CD4-positive, alpha-beta T cell treated with Interleukin-6 for 4 hours (primary cell): ENCODE data around the gene PACSIN2.

ENCODE experiments used
- DNase-seq: peaks from one replicate; pipeline ENCODE4 v3.0.0-alpha.2; 2020; ENCODE audit warnings: mixed read lengths

PACSIN2 gene

DNA sequence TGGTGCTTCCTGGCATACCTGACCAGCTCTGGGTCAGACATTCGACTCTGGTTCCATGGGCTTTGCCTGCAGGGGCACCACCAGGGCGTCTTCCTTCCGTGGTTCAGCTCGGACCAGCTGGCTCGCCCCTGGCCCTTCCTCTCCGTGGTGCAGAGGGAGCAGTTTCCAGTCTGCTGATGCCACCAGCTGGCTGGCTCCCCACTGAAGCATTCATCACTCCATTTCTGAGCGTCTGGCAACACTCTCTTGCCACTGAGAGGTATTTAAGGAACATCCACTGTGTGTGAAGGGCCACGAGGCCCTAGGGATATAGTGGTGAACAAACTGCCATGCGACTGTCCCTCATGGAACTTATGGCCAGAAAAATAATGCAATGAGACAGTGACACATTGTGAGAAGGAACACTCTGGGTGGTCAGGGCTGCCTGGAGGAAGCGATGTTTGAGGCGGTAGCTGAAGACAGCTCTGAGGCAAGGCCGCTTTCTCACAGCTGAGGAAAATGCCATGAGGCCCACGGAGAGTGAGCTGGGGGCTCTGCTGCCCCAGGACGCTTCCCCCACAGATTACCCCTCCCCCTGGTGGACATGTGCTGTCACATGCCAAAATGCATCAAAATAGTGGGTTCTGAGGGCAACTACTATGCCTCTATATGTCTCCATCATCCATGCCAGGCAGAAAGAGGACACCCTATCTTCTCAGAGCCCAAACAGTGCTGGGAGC lies 113.0 kb downstream of the PACSIN2 start:
- no peak for DNase-seq

GRCh38 chr22:42897960-42898359 lies 117.0 kb downstream of the PACSIN2 start:
- no peak for DNase-seq

GRCh38 chr22:42895541-42895981 lies 119.4 kb downstream of the PACSIN2 start:
- DNase-seq: no peak

DNA sequence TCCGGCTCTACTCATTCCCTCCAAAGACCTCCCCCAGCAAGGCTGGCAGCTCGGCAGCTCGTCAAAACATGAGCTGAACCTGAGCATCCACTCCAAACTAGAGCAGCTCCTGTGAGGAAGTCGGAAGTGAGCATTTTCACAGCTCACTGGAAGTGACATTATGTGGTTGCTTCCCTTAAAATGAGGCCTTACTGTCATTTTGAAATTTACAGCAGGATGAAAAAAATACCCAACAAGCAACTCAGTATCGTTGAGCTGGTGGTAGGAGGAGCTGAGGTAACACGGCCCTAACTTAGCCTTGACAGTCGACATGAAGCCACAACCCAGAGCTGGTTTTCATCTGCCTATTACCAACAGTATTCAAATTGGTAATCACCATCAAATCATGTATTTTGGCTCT lies 119.9 kb downstream of the PACSIN2 start:
- no peak for DNase-seq

GRCh38 chr22:42893371-42894150 lies 121.4 kb downstream of the PACSIN2 start:
- peak; percentile 42 for DNase-seq

DNA sequence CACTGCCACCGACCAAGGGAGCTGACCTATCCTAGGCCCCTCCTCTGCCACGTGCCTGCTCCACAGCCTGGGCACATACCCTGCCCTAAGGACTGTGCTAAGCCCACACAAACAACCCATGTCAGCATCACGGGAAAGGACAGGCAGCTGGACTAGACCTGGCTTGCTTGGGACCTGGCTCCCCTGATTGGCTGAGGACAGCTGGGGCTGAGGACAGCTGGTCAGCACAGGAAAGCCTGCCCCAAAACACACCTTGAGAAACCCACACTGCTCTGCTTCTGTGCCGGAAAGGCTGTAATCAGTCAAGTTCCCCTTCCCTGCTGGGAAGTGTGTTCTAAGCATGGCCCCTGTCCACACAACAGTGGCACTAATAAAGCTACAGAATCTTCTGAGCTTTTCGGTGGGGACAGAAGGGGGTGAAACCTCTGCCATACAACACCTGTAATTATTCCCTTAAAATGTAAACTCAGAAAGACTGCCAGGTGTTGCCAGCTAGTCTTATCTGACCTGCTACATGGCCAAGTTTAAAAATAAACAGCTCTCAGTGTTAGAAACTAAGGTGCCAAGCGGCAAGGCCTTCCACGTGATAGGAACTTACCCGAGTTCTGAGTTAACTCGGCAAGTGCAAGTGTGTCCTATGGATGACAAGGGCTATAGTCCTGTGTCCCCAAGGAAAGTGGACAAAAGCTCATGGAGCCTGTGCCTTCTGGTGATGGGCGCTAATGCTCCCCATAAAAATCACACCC lies 122.2 kb downstream of the PACSIN2 start:
- DNase-seq: no peak

DNA sequence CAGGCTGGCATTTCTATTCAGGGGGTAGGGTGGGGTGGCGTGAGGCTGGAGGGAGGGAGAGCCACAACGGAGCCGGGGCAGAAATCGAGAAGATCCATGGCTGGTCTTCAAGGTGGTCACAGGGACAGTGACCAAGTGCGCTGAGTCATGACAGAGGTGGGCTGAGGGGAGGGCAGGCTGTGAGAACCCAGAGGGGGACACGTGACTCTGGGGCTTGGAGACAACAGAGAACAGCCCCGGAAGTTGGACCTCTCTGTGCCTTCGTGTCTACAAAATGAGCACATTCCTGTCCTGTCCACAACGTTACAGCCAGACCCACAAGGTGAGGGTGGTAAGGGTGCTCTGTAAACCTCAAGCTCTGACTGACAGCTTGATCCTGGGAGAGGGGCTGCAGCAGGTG lies 122.8 kb downstream of the PACSIN2 start:
- no peak for DNase-seq

DNA sequence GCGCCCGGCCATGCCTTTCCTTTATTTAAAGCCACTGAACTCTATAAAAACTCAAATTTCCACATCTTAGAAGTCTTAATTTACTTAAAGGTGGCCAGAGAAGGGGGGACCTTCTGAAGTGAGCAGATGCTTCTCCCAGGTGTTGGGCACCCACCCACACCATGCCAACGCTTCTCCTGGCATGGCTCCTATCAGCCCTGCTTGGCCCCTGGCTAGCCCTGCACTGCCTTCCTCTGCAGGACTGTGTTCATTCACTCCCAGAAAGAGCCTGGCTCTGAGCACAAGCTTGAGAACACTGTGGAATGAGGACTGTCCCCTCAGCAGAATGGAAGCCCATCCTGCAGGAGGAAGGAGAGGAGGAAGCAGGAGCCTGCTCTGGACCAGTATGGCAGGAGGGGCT lies 123.3 kb downstream of the PACSIN2 start:
- DNase-seq: no peak

GRCh38 chr22:42891008-42891407 lies 123.9 kb downstream of the PACSIN2 start:
- DNase-seq: no peak

- DNase-seq: no peak
Observed at GRCh38 chr22:42889304-42889703, 125.6 kb downstream of the PACSIN2 start.

- DNase-seq: no peak
Observed at GRCh38 chr22:42887523-42888507, 127.1 kb downstream of the PACSIN2 start.

GRCh38 chr22:42887120-42887519 lies 127.8 kb downstream of the PACSIN2 start:
- DNase-seq: no peak

DNA sequence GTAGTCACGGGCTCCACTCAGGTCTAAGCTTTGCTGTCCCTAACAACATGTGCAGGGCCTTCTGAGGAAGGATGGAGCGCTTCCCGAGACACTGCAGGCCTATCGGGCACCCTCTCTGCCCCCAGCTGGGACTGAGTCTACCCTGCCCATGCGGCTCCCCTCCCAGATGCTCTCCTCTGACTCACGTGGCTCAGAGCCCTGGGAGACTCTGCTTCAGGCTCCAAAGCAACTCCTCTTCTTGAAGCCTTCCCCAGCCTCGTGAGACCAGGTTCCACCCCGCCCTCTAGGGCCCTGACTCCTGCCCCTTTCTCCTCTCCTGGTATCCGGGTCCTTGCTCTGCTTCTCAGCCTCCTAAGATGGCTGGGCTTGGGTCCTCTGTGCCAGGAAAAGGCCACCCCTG lies 129.5 kb downstream of the PACSIN2 start:
- no peak for DNase-seq

DNA sequence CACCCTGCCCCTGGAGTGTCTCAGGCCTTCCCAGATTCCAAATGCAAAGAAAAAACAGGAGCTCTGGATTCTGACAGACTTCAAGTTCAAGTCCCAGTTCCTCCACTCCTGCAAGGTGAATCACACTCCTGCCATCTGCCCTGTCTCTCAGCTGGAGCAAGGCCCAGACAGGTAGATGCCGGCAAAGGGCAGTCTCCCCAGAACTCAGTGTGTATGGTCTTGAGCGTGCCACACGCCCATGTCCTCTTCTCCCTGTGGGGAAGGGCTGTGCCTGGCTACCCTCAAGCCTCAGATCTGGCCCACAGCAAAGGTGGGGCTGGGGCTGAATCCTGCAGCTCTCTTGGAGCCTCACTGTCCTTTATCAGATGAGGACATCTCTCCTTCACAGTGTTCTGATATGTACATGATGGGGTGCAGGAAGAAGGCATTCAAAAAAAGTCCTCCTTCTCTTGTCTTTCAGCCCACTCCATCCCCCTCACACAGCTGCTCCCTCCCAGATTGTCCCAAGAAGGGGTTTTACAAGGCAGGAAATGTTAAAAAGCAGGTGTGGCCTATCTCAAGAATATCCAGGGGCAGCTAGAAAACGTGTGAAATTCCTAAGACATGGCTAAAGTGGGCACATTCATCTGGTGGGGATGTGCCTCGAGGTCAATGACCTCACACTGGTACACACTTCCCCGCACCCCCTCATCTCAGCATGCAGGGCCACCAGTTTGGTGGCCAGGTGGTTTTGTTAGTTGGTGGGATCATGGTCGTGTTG lies 130.2 kb downstream of the PACSIN2 start:
- DNase-seq: no peak

- DNase-seq: no peak
Observed at GRCh38 chr22:42883970-42884369, 131.0 kb downstream of the PACSIN2 start.

GRCh38 chr22:42883121-42883520 lies 131.8 kb downstream of the PACSIN2 start:
- no peak for DNase-seq

DNA sequence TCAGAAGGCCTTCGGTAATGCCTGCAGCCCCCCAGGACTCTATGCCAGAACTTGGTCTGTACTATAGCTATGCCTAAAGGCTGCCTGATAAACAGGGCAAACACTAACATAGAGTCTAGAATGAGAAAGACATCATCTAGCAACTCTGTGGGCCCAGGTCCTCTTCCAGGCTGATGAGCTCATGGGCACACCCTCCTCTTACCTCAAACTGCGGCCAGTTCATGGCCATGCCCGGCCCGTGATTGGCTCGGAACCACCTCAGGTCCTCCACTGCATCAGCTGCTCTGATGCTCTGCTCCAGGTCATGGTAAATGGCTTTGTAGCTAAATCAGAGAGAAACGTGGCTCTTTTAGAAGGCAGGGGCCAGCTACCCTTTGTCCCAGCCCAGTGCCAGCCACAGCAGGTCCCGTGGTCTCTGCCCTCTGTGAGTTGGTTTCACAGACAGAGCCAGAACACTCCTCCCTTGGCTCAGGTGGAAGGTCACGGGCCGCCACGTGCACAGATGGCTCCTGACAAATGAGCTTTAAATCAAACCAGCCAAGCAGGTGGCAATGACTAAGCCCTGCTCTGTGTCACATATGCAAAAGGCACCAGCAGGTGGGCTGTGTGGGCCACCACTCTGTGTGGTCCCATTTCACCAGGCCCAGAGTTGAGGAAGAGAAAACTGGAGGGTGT lies 132.8 kb downstream of the PACSIN2 start:
- DNase-seq: no peak

- DNase-seq: no peak
Observed at GRCh38 chr22:42881298-42881697, 133.7 kb downstream of the PACSIN2 start.

- DNase-seq: no peak
Observed at GRCh38 chr22:42880815-42881214, 134.1 kb downstream of the PACSIN2 start.

DNA sequence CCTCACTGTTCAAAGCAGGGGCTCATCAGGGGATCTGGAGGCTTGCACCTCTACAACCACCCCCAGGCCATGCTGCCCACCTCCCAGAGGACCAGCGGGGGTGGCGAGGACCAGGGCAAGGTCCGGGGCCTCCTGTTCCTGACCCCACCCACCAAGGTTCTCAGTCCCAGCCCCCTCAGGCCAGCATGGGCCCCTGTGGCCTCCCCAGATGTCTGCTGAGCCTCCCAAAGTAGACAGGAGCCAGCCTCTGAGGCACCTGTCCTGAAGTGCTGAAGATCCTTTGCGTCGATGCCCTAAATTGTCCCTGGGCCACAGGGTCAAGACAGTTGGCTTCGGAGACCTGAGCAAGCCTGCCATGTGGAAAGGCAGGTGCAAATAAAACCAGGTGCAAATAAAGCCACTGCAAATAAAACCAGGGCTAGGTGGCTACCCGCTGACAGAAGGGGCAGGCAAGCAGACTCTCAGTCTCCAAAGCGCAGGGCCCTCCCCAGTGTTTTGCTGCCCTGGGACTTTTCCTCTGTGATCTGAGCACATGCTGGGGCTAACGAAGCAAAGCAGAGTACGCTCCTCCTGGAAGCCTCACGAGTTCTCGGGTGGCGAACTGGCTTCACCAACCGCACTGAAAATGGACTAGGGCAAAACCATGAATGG lies 135.5 kb downstream of the PACSIN2 start:
- no peak for DNase-seq
